Ovary (tissue), 9 donors: ENCODE measurements around the gene IL10. TPM values are rescaled to one million over a fixed set of nuclear protein-coding genes. Genes with fewer than 3 reads are reported as not detected.
"Not testable (repeated sequence)": the region's sequence is repeated elsewhere in the genome, so short reads cannot be mapped to it uniquely, and the experiment has no call there.

Experiments
- DNase-seq, 5 donors: peaks; one replicate each; pipeline ENCODE4 v3.0.0-alpha.2; 2019 to 2020
- H3K27ac ChIP-seq, 2 donors: fragments of 200-600 bp; one replicate each; pipeline versions ENCODE4 v1.5.1 to v1.8.0; 2019 to 2022
- H3K27me3 ChIP-seq: fragments of 200-600 bp; one replicate; pipeline ENCODE4 v1.8.0; 2022
- H3K36me3 ChIP-seq: fragments of 200-600 bp; sonication (generic); one replicate; pipeline ENCODE4 v1.5.1; 2019
- H3K4me1 ChIP-seq: one replicate; pipeline ENCODE4 v1.8.1; 2013; ENCODE audit warnings: mild to moderate bottlenecking, moderate library complexity; ENCODE audit not compliant: insufficient read depth
- H3K4me3 ChIP-seq: fragments of 200-600 bp; sonication (generic); one replicate; pipeline ENCODE4 v1.5.1; 2017
- H3K9me3 ChIP-seq, 2 donors: fragments of 200-600 bp in 1 of 2; sonication (generic) in 1 of 2; one replicate each; pipeline versions ENCODE4 v1.5.1 to v1.8.1; 2013 to 2019; ENCODE audit warnings: mild to moderate bottlenecking in 1 of 2, moderate library complexity in 1 of 2
- CTCF ChIP-seq, 3 donors: fragments of 450-650 bp in 2 of 3; fragments of 200-600 bp in 1 of 3; IDR thresholded peaks; one replicate each; pipeline versions ENCODE4 v1.5.1 to v1.8.0; 2016 to 2022; ENCODE audit warnings: antibody characterized with exemption in 3 of 3, mild to moderate bottlenecking in 1 of 3
- EP300 ChIP-seq: sonication (generic); formaldehyde crosslinking; IDR thresholded peaks from one replicate; pipeline ENCODE4 v1.6.1; 2017; ENCODE audit warnings: antibody characterized with exemption
- POLR2A ChIP-seq: fragments of 450-650 bp; IDR thresholded peaks from one replicate; pipeline ENCODE4 v1.6.1; 2017; ENCODE audit warnings: antibody characterized with exemption, mild to moderate bottlenecking, moderate library complexity
- WGBS, 3 donors: extraction: QIAGEN DNeasy Blood & Tissue Kit in 1 of 3; methylation state at CpG; one replicate each; pipeline versions ENCODE4 v1.1.5 to v1.1.7; 2013 to 2017; 5-methylcytosine and 5-hydroxymethylcytosine counted together
- intact Hi-C, 4 donors: fragments of 100-400 bp; cut with DNase I; formaldehyde crosslinking; loops; one replicate each; pipeline versions ENCODE4 v1.11.0 to v1.15.1; 2022 to 2023
- polyA plus RNA-seq, 2 donors: library from polyadenylated mRNA; stranded (reverse); fragments of 200-250 nt in 1 of 2; fragments of 350-450 nt in 1 of 2; fragmentation: Illumina TruSeq in 1 of 2; extraction: RNeasy Lipid Tissue Mini Kit (QIAGEN cat#74804) in 1 of 2; gene quantifications; one replicate each; pipeline ENCODE4 v1.2.3, GENCODE V29; 2013 to 2014
- total RNA-seq, 7 donors: library from RNA; depleted of rRNA in 2 of 7; stranded (reverse); fragments of >200 nt in 2 of 7; fragmentation: NEBNext Ultra II Directional in 3 of 7; extraction: Animal tissue kit (Norgen Biotek cat#: 25700) in 3 of 7; gene quantifications; one replicate each; pipeline versions ENCODE4 v1.1.0 to v1.2.4, GENCODE V29; 2016 to 2023
- donor health status: DM: no; HTN: no; CAD: no; lungs with moderate emphysema.
- donor health status: DM: no; HTN: no; CAD: no.
- donor health status: Bipolar disorder and iron deficiency.
- donor health status: DM: yes; HTN: yes; CAD: no.
- donor health status: DM: no; HTN: no; CAD: no.
- donor health status: DM: yes; HTN: yes; CAD: no.

The IL10 gene
- total and polyA plus RNA-seq, 9 donors, result 0.25 to 4.0 (median 1.4) TPM; not detected in 1

GRCh38 chr1:206768472-206769303, 3.6 kb downstream of the IL10 start:
- no peaks in the 10 kb centered on the region for H3K27me3 ChIP-seq
- WGBS, 3 donors, result 85 to 91% (median 87%) methylated on average over 14 of the region's 14 CpGs
- no peak overlapping the region for H3K27ac ChIP-seq
- H3K36me3 ChIP-seq, result no peaks in the 10 kb centered on the region
- no peak for TF ChIP-seq EP300
- no peak for TF ChIP-seq CTCF (IDR thresholded peaks at IDR 0.05)
- TF ChIP-seq POLR2A, result no peak
- no peaks in the 10 kb centered on the region for H3K9me3 ChIP-seq
- no peak for DNase-seq
- no peaks in the 10 kb centered on the region for H3K4me1 ChIP-seq
- intact Hi-C loops, result no loop called here
- H3K4me3 ChIP-seq, result no peak overlapping the region

DNA sequence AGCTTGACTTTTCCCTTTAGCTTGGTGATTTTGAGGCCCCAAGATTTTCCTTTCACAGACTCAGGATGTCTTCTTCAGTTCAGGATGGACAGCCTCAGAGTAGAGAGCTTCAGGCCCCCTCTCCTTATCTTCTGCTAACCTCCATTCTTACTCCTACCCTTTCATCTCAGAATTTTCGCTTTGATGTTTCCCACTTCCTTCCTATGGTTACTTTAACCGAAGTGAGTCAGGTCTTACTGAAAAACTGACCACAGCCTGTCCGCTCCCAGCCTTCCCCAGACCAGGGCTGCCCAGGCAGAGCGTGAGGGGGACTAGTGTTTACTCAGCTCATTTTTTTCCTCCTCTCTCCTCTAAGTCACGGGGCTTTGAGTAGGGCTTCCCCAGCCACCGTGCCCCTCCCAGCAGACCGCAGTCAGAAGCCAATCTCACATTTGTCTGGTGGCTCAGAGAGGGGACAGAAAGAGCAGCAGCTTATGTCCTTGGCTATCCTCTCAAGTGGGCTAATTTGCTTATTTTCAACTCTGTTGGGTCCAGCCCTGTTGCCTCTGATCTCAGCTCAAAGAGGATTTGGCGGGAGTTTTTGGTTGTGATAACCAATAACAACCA, 5.9 kb downstream of the IL10 start:
- H3K9me3 ChIP-seq, result no peaks in the 10 kb centered on the region
- no peaks in the 10 kb centered on the region for H3K36me3 ChIP-seq
- no peaks in the 10 kb centered on the region for H3K4me1 ChIP-seq
- no peaks in the 10 kb centered on the region for H3K27me3 ChIP-seq
- no peak for DNase-seq
- H3K27ac ChIP-seq, result no peak overlapping the region
- TF ChIP-seq EP300 (no peak), CTCF (IDR thresholded peaks at IDR 0.05) (no peak), POLR2A (no peak)
- intact Hi-C loops, result no loop called here
- H3K4me3 ChIP-seq, result no peak overlapping the region
- WGBS, 3 donors, result 39 to 58% (median 44%) methylated on average over 8 of the region's 8 CpGs

- H3K9me3 ChIP-seq, DNase-seq, H3K27ac ChIP-seq, H3K4me1 ChIP-seq, H3K27me3 ChIP-seq, H3K4me3 ChIP-seq, intact Hi-C loops, H3K36me3 ChIP-seq: not testable (repeated sequence)
- 89 to 97% (median 92%) methylated on average over 1 of the region's 1 CpG for WGBS, 3 donors
These were observed 6.5 kb downstream of the IL10 start for GRCh38 chr1:206765771-206766170.

DNA sequence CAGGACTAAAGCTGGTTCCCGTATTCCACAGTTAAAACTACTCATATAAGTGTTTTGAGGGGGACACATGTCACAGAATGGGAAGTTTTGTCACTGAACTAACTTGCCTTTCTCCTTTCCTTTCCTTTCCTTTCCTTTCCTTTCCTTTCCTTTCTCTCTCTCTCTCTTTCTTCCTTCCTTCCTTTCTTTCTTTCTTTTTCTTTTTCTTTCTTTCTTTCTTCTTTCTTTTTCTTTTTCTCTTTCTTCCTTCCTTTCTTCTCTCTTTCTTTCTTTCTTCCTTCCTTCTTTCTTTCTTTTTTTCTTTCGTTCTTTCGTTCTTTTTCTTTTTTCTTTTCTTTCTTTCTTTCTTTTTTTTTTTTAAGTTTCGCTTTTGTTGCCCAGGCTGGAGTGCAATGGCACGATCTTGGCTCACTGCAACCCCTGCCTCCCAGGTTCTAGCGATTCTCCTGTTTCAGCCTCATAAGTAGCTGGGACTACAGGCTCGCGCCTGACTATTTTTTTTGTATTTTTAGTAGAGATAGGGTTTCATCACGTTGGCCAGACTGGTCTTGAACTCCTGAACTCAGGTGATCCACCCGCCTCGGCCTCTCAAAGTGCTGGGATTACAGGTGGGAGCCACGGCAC, 9.4 kb downstream of the IL10 start:
- H3K9me3 ChIP-seq, intact Hi-C loops, H3K4me3 ChIP-seq, H3K4me1 ChIP-seq, H3K36me3 ChIP-seq, DNase-seq, H3K27me3 ChIP-seq, H3K27ac ChIP-seq: not testable (repeated sequence)
- 91 to 96% (median 94%) methylated on average over 12 of the region's 12 CpGs for WGBS, 3 donors

- Histone ChIP-seq H3K36me3 (no peaks in the 10 kb centered on the region), H3K27ac (no peak overlapping the region), H3K27me3 (no peaks in the 10 kb centered on the region), H3K4me1 (no peaks in the 10 kb centered on the region), H3K4me3 (no peak overlapping the region), H3K9me3 (no peaks in the 10 kb centered on the region)
- 44 to 55% (median 54%) methylated on average over 6 of the region's 6 CpGs for WGBS, 3 donors
- intact Hi-C loops, result no loop called here
- DNase-seq, result no peak
- TF ChIP-seq CTCF (IDR thresholded peaks at IDR 0.05), result no peak
- TF ChIP-seq POLR2A, result no peak
- no peak for TF ChIP-seq EP300
These were observed 11.0 kb downstream of the IL10 start for GRCh38 chr1:206761159-206761768.
